Panc1 (cell line): ENCODE results near the gene ZNF444. TPM values are rescaled to one million over a fixed set of nuclear protein-coding genes. Genes with fewer than 3 reads are reported as not detected.
"Not testable (repeated sequence)": the region's sequence is repeated elsewhere in the genome, so short reads cannot be mapped to it uniquely, and the experiment has no call there.

Experiments
- ATAC-seq: fragments of 200-7000 bp; cut with Tn5 transposase; 2 replicates; pipeline ENCODE4 v1.9.1; 2020; ENCODE audit warnings: mild to moderate bottlenecking, moderate library complexity
- BruUV-seq: library from RNA; stranded (reverse); fragments of 400-500 nt; replicated peaks from 2 replicates; lab custom pipeline; 2021; lab: Mats Ljungman, UMichigan
- CTCF ChIA-PET: fragments of 300-600 bp; sonication (Branson Sonifier 250); formaldehyde crosslinking; loops from one replicate; lab custom pipeline; 2022; ENCODE audit warnings: antibody characterized with exemption; lab: Charles Lee
- POLR2A ChIA-PET: fragments of 300-600 bp; sonication (Branson Sonifier 250); formaldehyde crosslinking; loops from one replicate; lab custom pipeline; 2022; ENCODE audit warnings: antibody characterized with exemption; lab: Charles Lee
- DNase-seq: peaks from one replicate; pipeline ENCODE4 v3.0.0-alpha.2; 2010; ENCODE audit warnings: low read depth, low spot score
- H3K27ac ChIP-seq: 2 replicates; pipeline ENCODE4 v1.5.1; 2011; ENCODE audit warnings: mild to moderate bottlenecking, low read length, inconsistent platforms
- H3K27me3 ChIP-seq: fragments of 200-500 bp; sonication (Bioruptor generic); 2 replicates; pipeline ENCODE4 v1.6.0; 2014; ENCODE audit warnings: low read length, inconsistent platforms; ENCODE audit not compliant: control insufficient read depth, insufficient read depth
- H3K36me3 ChIP-seq: fragments of 200-500 bp; sonication (Bioruptor generic); 2 replicates; pipeline ENCODE4 v1.5.1; 2014; ENCODE audit warnings: inconsistent platforms, mild to moderate bottlenecking, low read length, moderate library complexity; ENCODE audit not compliant: control insufficient read depth, insufficient read depth
- H3K4me1 ChIP-seq: 2 replicates; pipeline ENCODE4 v1.5.1; 2011; ENCODE audit warnings: inconsistent platforms, mild to moderate bottlenecking, low read length, moderate library complexity; ENCODE audit not compliant: control insufficient read depth, insufficient read depth
- H3K4me3 ChIP-seq, 2 experiments: 2 replicates each; pipeline ENCODE4 v1.5.1; 2011 to 2012; ENCODE audit warnings: low read depth in 2 of 2, low read length in 2 of 2, mild to moderate bottlenecking in 2 of 2, inconsistent platforms in 1 of 2, moderate library complexity in 1 of 2
- H3K9me3 ChIP-seq: fragments of 200-500 bp; sonication (Bioruptor generic); 2 replicates; pipeline ENCODE4 v1.5.1; 2014; ENCODE audit warnings: low read depth, mild to moderate bottlenecking, inconsistent platforms, low read length, moderate library complexity; ENCODE audit not compliant: control insufficient read depth, insufficient read depth
- POLR2AphosphoS5 ChIP-seq: IDR thresholded peaks from 2 replicates; pipeline ENCODE4 v1.6.1; 2012; ENCODE audit warnings: mild to moderate bottlenecking, low read depth, low read length, moderate library complexity
- SIN3A ChIP-seq: IDR thresholded peaks from 2 replicates; pipeline ENCODE4 v1.6.1; 2012; ENCODE audit warnings: low read depth, mild to moderate bottlenecking, low read length, moderate library complexity, borderline replicate concordance; ENCODE audit not compliant: insufficient read depth
- TCF7L2 ChIP-seq: IDR thresholded peaks from 2 replicates; pipeline ENCODE4 v1.6.1; 2011; ENCODE audit warnings: mild to moderate bottlenecking, low read depth, low read length, inconsistent platforms
- in situ Hi-C: cut with HindIII; loops from 2 replicates; pipeline ENCODE4 v1.10.0; 2016; ENCODE audit warnings: low sequenced_read_pairs, low pct_unique_long_range_greater_than_20kb
- intact Hi-C: fragments of 100-400 bp; cut with micrococcal nuclease; formaldehyde crosslinking; loops from one replicate; pipeline ENCODE4 v1.10.0; 2022; ENCODE audit not compliant: unreplicated experiment
- total RNA-seq: library from RNA; stranded (reverse); gene quantifications from one replicate; pipeline ENCODE4 v1.2.1, GENCODE V29; 2021; ENCODE audit not compliant: unreplicated experiment
- TF ChIP-seq, protein P1 (sequence below), 2 experiments: IDR thresholded peaks; 2 replicates each; pipeline ENCODE4 v1.6.1; 2011 to 2012; ENCODE audit warnings: low read depth in 2 of 2, control low read depth in 1 of 2, low read length in 1 of 2, mild to moderate bottlenecking in 1 of 2, moderate library complexity in 1 of 2; ENCODE audit not compliant: insufficient read depth in 1 of 2
- TF ChIP-seq, protein P2 (sequence below): fragments of 450-650 bp; IDR thresholded peaks from 2 replicates; pipeline ENCODE4 v1.5.1; 2017; ENCODE audit warnings: mild to moderate bottlenecking

ZNF444 gene
- total RNA-seq, 1 experiment from 2014 or later, result 81.5 TPM

DNA sequence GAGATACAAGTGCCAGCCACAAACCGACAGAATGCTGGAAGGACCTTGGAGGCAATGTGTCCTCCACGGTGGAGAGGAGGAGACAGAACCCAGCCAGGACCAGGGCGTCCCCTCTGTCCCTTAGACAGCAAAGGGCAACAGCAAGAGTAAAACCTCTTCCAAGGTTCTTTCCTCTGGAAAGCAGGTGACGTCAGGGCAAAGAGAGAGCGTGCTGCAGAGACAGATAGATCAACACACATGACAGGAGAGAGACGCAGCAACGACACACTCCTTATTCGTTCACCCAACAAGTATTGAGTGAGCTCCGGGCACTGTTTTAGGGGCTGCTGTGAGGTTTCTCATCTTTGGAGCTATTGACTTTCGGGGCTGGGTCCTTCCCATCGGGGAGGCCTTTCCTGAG lies 33.5 kb downstream of the ZNF444 start:
- ChIA-PET POLR2A (no interaction called here), CTCF (interaction anchor here (0.5 to 0.8 kb wide), 3 partner anchors 13 to 102 kb away, joined by 3 to 6 read pairs (median 3); no protein-coding TSS in a partner anchor)
- Histone ChIP-seq H3K4me1 (no peaks in the 10 kb centered on the region), H3K9me3 (no peaks in the 10 kb centered on the region), H3K27ac (no peak overlapping the region), H3K4me3 (no peak overlapping the region), H3K27me3 (no peaks in the 10 kb centered on the region), H3K36me3 (no peaks in the 10 kb centered on the region)
- peak; percentile 42; the same call in 1 of the 2 replicates for ATAC-seq
- no TSS peak for BruUV-seq
- intact Hi-C loops, result no loop called here
- no peak for DNase-seq
- in situ Hi-C loops, result no loop called here
- TF ChIP-seq TCF7L2 (no peak), SIN3A (no peak), POLR2AphosphoS5 (no peak)
- TF ChIP-seq, protein P1, sequence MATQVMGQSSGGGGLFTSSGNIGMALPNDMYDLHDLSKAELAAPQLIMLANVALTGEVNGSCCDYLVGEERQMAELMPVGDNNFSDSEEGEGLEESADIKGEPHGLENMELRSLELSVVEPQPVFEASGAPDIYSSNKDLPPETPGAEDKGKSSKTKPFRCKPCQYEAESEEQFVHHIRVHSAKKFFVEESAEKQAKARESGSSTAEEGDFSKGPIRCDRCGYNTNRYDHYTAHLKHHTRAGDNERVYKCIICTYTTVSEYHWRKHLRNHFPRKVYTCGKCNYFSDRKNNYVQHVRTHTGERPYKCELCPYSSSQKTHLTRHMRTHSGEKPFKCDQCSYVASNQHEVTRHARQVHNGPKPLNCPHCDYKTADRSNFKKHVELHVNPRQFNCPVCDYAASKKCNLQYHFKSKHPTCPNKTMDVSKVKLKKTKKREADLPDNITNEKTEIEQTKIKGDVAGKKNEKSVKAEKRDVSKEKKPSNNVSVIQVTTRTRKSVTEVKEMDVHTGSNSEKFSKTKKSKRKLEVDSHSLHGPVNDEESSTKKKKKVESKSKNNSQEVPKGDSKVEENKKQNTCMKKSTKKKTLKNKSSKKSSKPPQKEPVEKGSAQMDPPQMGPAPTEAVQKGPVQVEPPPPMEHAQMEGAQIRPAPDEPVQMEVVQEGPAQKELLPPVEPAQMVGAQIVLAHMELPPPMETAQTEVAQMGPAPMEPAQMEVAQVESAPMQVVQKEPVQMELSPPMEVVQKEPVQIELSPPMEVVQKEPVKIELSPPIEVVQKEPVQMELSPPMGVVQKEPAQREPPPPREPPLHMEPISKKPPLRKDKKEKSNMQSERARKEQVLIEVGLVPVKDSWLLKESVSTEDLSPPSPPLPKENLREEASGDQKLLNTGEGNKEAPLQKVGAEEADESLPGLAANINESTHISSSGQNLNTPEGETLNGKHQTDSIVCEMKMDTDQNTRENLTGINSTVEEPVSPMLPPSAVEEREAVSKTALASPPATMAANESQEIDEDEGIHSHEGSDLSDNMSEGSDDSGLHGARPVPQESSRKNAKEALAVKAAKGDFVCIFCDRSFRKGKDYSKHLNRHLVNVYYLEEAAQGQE (IDR thresholded peaks at IDR 0.05; ENCODE audit: insufficient read depth in 1 of 2, low read depth in 2 of 2, low read length in 1 of 2), result no peak
- TF ChIP-seq, protein P2, sequence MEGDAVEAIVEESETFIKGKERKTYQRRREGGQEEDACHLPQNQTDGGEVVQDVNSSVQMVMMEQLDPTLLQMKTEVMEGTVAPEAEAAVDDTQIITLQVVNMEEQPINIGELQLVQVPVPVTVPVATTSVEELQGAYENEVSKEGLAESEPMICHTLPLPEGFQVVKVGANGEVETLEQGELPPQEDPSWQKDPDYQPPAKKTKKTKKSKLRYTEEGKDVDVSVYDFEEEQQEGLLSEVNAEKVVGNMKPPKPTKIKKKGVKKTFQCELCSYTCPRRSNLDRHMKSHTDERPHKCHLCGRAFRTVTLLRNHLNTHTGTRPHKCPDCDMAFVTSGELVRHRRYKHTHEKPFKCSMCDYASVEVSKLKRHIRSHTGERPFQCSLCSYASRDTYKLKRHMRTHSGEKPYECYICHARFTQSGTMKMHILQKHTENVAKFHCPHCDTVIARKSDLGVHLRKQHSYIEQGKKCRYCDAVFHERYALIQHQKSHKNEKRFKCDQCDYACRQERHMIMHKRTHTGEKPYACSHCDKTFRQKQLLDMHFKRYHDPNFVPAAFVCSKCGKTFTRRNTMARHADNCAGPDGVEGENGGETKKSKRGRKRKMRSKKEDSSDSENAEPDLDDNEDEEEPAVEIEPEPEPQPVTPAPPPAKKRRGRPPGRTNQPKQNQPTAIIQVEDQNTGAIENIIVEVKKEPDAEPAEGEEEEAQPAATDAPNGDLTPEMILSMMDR, result no peak

DNA sequence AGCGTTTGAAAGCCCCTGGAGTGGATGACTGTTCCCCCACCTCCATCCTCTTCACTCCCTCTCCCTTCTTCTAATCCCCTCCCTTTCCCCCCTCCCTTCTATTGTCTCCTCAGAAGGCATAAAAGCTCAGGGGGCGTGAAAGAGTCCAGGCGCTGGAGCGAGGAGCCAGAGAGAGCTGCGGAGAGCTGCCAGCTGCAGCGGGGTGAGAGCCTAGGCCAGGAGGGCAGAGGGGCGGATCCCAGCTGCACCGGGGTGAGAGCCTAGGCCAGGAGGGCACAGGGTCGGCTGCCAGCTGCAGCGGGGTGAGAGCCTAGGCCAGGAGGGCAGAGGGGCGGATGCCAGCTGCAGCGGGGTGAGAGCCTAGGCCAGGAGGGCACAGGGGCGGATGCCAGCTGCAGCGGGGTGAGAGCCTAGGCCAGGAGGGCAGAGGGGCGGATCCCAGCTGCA lies 34.8 kb downstream of the ZNF444 start, which contains the start of gene GALP:
Gene GALP, plus strand, starts transcription at position 148 of the 447 bp plus-strand sequence. CDS start 1,101 bp downstream, outside the sequence.
- H3K9me3 ChIP-seq, H3K27ac ChIP-seq, intact Hi-C loops, H3K4me1 ChIP-seq, DNase-seq, H3K27me3 ChIP-seq, H3K4me3 ChIP-seq, in situ Hi-C loops, ATAC-seq, BruUV-seq, H3K36me3 ChIP-seq: not testable (repeated sequence)
- POLR2A ChIA-PET, result interaction anchor here (0.7 kb wide), 1 partner anchor 95 kb away, joined by 3 read pairs; no protein-coding TSS in a partner anchor
- CTCF ChIA-PET, result interaction anchor here (0.6 kb wide), 1 partner anchor 95 kb away, joined by 3 read pairs; no protein-coding TSS in a partner anchor

DNA sequence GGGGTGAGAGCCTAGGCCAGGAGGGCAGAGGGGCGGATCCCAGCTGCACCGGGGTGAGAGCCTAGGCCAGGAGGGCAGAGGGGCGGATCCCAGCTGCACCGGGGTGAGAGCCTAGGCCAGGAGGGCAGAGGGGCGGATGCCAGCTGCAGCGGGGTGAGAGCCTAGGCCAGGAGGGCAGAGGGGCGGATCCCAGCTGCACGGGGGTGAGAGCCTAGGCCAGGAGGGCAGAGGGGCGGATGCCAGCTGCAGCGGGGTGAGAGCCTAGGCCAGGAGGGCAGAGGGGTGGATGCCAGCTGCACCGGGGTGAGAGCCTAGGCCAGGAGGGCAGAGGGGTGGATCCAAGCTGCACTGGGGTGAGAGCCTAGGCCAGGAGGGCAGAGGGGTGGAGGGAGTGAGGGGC lies 35.2 kb downstream of the ZNF444 start:
- CTCF ChIA-PET, H3K9me3 ChIP-seq, H3K36me3 ChIP-seq, BruUV-seq, DNase-seq, POLR2A ChIA-PET, in situ Hi-C loops, intact Hi-C loops, ATAC-seq, H3K27ac ChIP-seq, H3K27me3 ChIP-seq, H3K4me3 ChIP-seq, H3K4me1 ChIP-seq: not testable (repeated sequence)
